DND-41 (cell line): Measurements from ENCODE around the gene IL17RD.

ENCODE experiments used
- CTCF ChIP-seq: IDR thresholded peaks from 2 replicates; pipeline ENCODE4 v1.5.1; 2012; ENCODE audit warnings: borderline replicate concordance, low read length, moderate library complexity, mild to moderate bottlenecking; ENCODE audit not compliant: poor library complexity, severe bottlenecking; ENCODE audit errors: extremely low read depth
- EZH2 ChIP-seq: IDR thresholded peaks from 3 replicates; pipeline ENCODE4 v1.6.1; 2012; ENCODE audit warnings: borderline replicate concordance, low read depth, mild to moderate bottlenecking, moderate library complexity, low read length, inconsistent platforms; ENCODE audit not compliant: severe bottlenecking

GRCh38 chr3:57126244-57126643 is 38.9 kb downstream of the IL17RD start:
- TF ChIP-seq CTCF (no peak), EZH2 (no peak)
